ENCODE results near the gene CAP2.

Gene CAP2

DNA sequence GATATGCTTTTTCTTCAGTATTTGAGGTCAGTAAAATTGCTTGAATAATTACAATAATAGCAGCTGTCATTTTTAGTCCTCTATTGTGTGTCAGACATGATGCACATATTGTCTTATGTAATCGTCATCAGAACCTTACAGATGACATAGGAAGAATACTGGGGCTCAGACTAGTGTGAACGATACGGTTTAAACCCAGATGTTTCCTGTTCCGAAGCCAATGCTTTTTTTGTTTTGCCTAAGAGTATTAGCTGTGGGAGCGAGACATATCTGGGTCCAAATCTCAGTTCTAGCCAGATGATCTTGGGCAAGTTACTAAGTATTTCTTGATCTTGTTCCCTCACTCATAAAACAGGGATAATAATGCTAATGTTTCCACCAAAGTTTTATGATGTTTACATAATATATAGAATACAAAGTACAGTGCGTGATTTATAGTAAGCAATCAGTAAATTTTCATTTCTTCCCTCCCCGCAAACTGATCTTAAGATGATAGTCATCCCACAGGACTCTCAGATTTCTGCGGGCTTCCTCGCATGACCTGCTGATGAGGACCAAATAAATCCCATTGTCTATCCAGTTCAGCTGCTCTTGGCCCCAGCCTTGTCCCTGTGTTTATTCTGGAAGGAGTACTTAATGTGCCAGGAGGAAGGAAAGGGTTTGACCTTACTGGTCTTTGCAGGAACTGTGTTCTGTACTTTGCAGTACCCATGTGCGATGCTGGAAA, 98.2 kb downstream of the CAP2 start:
- DNase-seq (ENCODE audit: low read depth, low spot score) = no peak
- TF ChIP-seq SUZ12 (IDR thresholded peaks at IDR 0.05; ENCODE audit: extremely low read depth, insufficient read depth, insufficient read length) (no peak), YY1 (IDR thresholded peaks at IDR 0.05; ENCODE audit: insufficient read depth, insufficient read length) (no peak), ZNF274 (IDR thresholded peaks at IDR 0.05; ENCODE audit: low read depth, low read length) (no peak)
- Histone ChIP-seq H3K27me3 (ENCODE audit: insufficient read depth, insufficient read length) (no peaks in the 10 kb centered on the region), H3K36me3 (ENCODE audit: insufficient read depth, insufficient read length, low read length) (peaks cover 34% of the 10 kb centered on the region), H3K4me1 (ENCODE audit: insufficient read depth, insufficient read length) (no peaks in the 10 kb centered on the region), H3K4me3 (ENCODE audit: insufficient read length, low read depth) (no peak overlapping the region), H3K9me3 (ENCODE audit: insufficient read depth, low read length) (no peaks in the 10 kb centered on the region), H3K9ac (ENCODE audit: insufficient read length, low read depth) (no peak overlapping the region)

DNA sequence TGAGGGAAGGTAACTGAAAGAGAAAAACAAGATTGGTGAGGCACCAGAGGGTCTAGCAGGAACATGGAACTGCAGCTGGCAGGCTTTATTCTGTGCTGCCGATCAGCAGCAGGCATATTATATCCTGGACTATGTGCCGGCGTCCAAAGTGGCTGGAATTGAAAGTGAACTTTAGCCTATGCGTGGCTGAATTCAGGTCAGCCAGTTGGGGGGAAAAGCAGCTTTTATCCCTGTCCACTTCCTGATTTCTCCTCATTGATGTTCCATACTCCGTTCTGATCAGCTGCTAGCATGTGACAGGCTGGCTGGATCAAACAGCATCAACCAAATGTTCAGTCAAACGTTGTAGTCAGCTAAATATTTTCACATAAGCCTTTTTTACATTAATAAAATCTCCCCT, 99.0 kb downstream of the CAP2 start:
- H3K4me3 ChIP-seq (ENCODE audit: insufficient read length, low read depth) = no peak overlapping the region
- H3K9me3 ChIP-seq (ENCODE audit: insufficient read depth, low read length) = no peaks in the 10 kb centered on the region
- H3K4me1 ChIP-seq (ENCODE audit: insufficient read depth, insufficient read length) = no peaks in the 10 kb centered on the region
- no peak for DNase-seq (ENCODE audit: low read depth, low spot score)
- H3K27me3 ChIP-seq (ENCODE audit: insufficient read depth, insufficient read length) = no peaks in the 10 kb centered on the region
- TF ChIP-seq YY1 (IDR thresholded peaks at IDR 0.05; ENCODE audit: insufficient read depth, insufficient read length) (no peak), SUZ12 (IDR thresholded peaks at IDR 0.05; ENCODE audit: extremely low read depth, insufficient read depth, insufficient read length) (no peak), ZNF274 (IDR thresholded peaks at IDR 0.05; ENCODE audit: low read depth, low read length) (no peak)
- no peak overlapping the region for H3K9ac ChIP-seq (ENCODE audit: insufficient read length, low read depth)
- peaks cover 31% of the 10 kb centered on the region for H3K36me3 ChIP-seq (ENCODE audit: insufficient read depth, insufficient read length, low read length)

DNA sequence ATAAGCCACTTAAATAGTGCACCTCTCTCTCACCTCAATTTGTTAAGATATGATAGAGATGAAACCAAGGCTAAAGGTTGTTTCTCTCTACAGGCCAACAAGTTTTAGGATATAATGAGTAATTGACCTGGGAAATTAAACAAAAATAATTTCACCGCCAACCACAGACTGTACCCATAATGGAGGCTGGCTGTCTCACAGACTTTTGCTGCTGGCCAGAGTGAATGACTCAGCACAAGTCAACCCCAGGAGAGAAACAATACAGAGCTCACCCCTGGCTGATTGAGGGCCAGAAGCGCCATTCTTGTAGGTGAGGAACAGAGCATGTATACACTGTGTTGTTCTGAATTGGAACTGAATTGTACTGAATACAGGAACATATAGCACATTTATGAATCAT, 99.9 kb downstream of the CAP2 start:
- no peak for TF ChIP-seq YY1 (IDR thresholded peaks at IDR 0.05; ENCODE audit: insufficient read depth, insufficient read length)
- TF ChIP-seq ZNF274 (IDR thresholded peaks at IDR 0.05; ENCODE audit: low read depth, low read length) = no peak
- TF ChIP-seq SUZ12 (IDR thresholded peaks at IDR 0.05; ENCODE audit: extremely low read depth, insufficient read depth, insufficient read length) = no peak
- Histone ChIP-seq H3K9me3 (ENCODE audit: insufficient read depth, low read length) (no peaks in the 10 kb centered on the region), H3K4me1 (ENCODE audit: insufficient read depth, insufficient read length) (no peaks in the 10 kb centered on the region), H3K27me3 (ENCODE audit: insufficient read depth, insufficient read length) (no peaks in the 10 kb centered on the region), H3K4me3 (ENCODE audit: insufficient read length, low read depth) (no peak overlapping the region), H3K36me3 (ENCODE audit: insufficient read depth, insufficient read length, low read length) (peaks cover 31% of the 10 kb centered on the region), H3K9ac (ENCODE audit: insufficient read length, low read depth) (no peak overlapping the region)
- DNase-seq (ENCODE audit: low read depth, low spot score) = no peak

DNA sequence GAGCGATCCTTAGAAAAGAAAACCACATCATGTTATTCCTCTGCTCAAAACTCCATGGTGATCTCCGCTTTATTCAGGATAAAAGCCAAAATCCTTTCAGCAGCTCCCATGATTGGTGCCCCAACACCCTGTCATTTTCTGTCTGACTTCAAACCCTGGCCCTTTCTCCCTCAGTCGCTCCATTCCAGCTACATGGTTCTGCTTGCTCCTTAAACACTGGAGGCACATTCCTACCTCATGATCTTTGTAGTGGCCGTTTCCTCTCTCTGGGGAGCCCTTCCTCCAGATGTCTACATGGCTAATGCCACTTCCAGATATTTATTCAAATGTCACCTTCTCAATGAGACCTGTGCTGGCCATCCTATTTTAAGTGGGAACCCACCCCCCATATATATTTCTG, 100.8 kb downstream of the CAP2 start:
- Histone ChIP-seq H3K9ac (ENCODE audit: insufficient read length, low read depth) (no peak overlapping the region), H3K36me3 (ENCODE audit: insufficient read depth, insufficient read length, low read length) (peaks cover 31% of the 10 kb centered on the region), H3K4me3 (ENCODE audit: insufficient read length, low read depth) (no peak overlapping the region), H3K27me3 (ENCODE audit: insufficient read depth, insufficient read length) (no peaks in the 10 kb centered on the region), H3K9me3 (ENCODE audit: insufficient read depth, low read length) (no peaks in the 10 kb centered on the region), H3K4me1 (ENCODE audit: insufficient read depth, insufficient read length) (no peaks in the 10 kb centered on the region)
- TF ChIP-seq SUZ12 (IDR thresholded peaks at IDR 0.05; ENCODE audit: extremely low read depth, insufficient read depth, insufficient read length) = no peak
- TF ChIP-seq YY1 (IDR thresholded peaks at IDR 0.05; ENCODE audit: insufficient read depth, insufficient read length) = no peak
- no peak for TF ChIP-seq ZNF274 (IDR thresholded peaks at IDR 0.05; ENCODE audit: low read depth, low read length)
- no peak for DNase-seq (ENCODE audit: low read depth, low spot score)

DNA sequence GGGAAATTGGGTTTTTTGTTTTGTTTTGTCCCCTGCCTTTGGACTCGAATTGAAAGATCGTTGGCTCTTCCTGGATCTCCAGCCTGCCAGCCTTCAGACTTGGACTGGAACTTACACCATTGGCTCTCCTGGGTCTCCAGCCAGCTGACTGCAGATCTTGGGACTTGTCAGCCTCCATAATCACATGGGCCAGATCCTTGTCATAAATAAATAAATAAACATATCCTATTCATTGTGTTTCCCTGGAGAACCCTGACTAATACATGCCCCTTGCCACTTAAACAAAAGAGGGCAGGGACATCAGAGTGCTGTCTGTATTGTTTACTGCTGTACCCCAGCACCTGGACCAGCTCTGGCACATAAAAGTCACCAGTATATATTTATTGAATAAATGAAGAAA, 101.5 kb downstream of the CAP2 start:
- TF ChIP-seq YY1 (IDR thresholded peaks at IDR 0.05; ENCODE audit: insufficient read depth, insufficient read length) (no peak), ZNF274 (IDR thresholded peaks at IDR 0.05; ENCODE audit: low read depth, low read length) (no peak), SUZ12 (IDR thresholded peaks at IDR 0.05; ENCODE audit: extremely low read depth, insufficient read depth, insufficient read length) (no peak)
- H3K9ac ChIP-seq (ENCODE audit: insufficient read length, low read depth) = no peak overlapping the region
- no peaks in the 10 kb centered on the region for H3K27me3 ChIP-seq (ENCODE audit: insufficient read depth, insufficient read length)
- no peak for DNase-seq (ENCODE audit: low read depth, low spot score)
- no peak overlapping the region for H3K4me3 ChIP-seq (ENCODE audit: insufficient read length, low read depth)
- no peaks in the 10 kb centered on the region for H3K4me1 ChIP-seq (ENCODE audit: insufficient read depth, insufficient read length)
- peaks cover 31% of the 10 kb centered on the region for H3K36me3 ChIP-seq (ENCODE audit: insufficient read depth, insufficient read length, low read length)
- no peaks in the 10 kb centered on the region for H3K9me3 ChIP-seq (ENCODE audit: insufficient read depth, low read length)

DNA sequence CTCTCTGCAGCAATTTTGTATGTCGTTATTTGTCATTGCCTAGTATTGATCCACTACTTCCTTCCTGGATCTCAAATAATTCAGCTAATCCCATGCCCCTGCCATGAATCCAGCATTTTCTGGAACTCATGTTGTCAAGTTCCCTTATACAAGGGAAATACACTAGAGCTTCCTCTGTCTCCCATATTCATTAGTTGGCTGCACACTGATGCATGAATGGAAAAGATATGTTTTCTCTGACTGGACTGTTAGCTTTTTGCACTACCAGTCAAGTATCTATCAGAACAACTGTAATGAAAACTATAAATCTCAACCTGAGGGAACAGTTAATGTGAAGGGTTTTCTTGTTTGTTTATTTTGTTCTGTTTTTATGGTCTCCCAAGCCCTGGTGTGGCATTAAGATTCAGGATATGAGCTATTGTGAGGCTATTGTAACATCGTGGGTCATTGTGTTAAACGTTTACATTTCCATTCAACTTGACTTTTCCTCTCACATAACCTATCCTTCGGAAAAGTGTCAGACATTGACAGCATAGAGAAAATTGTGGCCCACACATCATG, 104.2 kb downstream of the CAP2 start:
- Histone ChIP-seq H3K4me3 (ENCODE audit: insufficient read length, low read depth) (no peak overlapping the region), H3K4me1 (ENCODE audit: insufficient read depth, insufficient read length) (no peaks in the 10 kb centered on the region), H3K27me3 (ENCODE audit: insufficient read depth, insufficient read length) (no peaks in the 10 kb centered on the region), H3K36me3 (ENCODE audit: insufficient read depth, insufficient read length, low read length) (peaks cover 20% of the 10 kb centered on the region), H3K9ac (ENCODE audit: insufficient read length, low read depth) (no peak overlapping the region), H3K9me3 (ENCODE audit: insufficient read depth, low read length) (no peaks in the 10 kb centered on the region)
- TF ChIP-seq ZNF274 (IDR thresholded peaks at IDR 0.05; ENCODE audit: low read depth, low read length) (no peak), SUZ12 (IDR thresholded peaks at IDR 0.05; ENCODE audit: extremely low read depth, insufficient read depth, insufficient read length) (no peak)
- no peak for DNase-seq (ENCODE audit: low read depth, low spot score)

DNA sequence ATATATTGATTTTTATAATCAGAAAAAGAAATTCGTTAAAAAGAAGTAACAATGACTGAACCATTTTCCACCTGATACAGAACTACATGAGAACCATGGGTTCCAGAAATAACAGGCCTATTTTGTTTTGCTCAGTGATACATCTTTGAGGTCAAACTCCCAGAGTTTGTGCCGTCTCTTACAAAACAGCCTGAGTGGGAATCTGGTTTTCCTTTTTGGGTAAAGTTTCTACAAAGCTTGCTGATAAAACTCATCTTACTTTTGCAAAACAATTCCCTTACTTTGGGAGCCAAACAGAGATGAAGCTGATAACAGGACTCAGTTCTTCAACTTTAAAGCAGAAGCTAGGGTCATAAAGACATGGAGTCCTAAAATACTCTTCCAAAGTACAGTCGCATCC, 108.0 kb downstream of the CAP2 start:
- peaks cover 2% of the 10 kb centered on the region for H3K36me3 ChIP-seq (ENCODE audit: insufficient read depth, insufficient read length, low read length)
- no peak for DNase-seq (ENCODE audit: low read depth, low spot score)
- H3K4me3 ChIP-seq (ENCODE audit: insufficient read length, low read depth) = no peak overlapping the region
- no peaks in the 10 kb centered on the region for H3K9me3 ChIP-seq (ENCODE audit: insufficient read depth, low read length)
- TF ChIP-seq YY1 (IDR thresholded peaks at IDR 0.05; ENCODE audit: insufficient read depth, insufficient read length) (no peak), ZNF274 (IDR thresholded peaks at IDR 0.05; ENCODE audit: low read depth, low read length) (no peak), SUZ12 (IDR thresholded peaks at IDR 0.05; ENCODE audit: extremely low read depth, insufficient read depth, insufficient read length) (no peak)
- no peaks in the 10 kb centered on the region for H3K27me3 ChIP-seq (ENCODE audit: insufficient read depth, insufficient read length)
- no peak overlapping the region for H3K9ac ChIP-seq (ENCODE audit: insufficient read length, low read depth)
- no peaks in the 10 kb centered on the region for H3K4me1 ChIP-seq (ENCODE audit: insufficient read depth, insufficient read length)
